ENCODE results near the gene TMEM69.

DNA sequence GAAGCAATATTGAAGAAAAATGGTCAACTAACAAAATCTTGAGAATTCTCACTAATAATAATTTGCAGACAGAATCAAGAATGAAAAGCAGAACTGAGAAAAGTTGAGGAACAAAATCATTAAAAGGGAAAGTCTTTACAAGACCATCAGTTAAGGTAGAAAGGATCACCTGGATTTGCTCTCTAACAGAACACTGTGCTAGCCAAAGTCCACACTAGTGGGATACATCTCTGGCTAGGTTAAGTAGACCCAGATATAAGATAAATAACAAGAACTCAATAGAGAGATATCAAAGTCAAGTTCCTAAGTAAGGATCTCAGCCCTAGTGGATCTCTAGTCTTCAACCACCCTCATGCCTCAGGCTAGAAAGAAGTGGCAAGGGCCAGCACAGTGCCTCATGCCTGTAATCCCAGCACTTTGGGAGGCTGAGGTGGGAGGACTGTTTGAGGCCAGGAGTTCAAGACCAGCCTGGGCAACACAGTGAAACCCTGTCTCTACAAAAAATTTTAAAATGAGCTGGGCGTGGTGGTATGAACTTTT is 42.9 kb downstream of the TMEM69 start:
- TF ChIP-seq, protein P1, sequence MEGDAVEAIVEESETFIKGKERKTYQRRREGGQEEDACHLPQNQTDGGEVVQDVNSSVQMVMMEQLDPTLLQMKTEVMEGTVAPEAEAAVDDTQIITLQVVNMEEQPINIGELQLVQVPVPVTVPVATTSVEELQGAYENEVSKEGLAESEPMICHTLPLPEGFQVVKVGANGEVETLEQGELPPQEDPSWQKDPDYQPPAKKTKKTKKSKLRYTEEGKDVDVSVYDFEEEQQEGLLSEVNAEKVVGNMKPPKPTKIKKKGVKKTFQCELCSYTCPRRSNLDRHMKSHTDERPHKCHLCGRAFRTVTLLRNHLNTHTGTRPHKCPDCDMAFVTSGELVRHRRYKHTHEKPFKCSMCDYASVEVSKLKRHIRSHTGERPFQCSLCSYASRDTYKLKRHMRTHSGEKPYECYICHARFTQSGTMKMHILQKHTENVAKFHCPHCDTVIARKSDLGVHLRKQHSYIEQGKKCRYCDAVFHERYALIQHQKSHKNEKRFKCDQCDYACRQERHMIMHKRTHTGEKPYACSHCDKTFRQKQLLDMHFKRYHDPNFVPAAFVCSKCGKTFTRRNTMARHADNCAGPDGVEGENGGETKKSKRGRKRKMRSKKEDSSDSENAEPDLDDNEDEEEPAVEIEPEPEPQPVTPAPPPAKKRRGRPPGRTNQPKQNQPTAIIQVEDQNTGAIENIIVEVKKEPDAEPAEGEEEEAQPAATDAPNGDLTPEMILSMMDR (IDR thresholded peaks at IDR 0.05): no peak
- no peak for TF ChIP-seq POLR2A (IDR thresholded peaks at IDR 0.05)
